ENCODE results near the gene FMN2.
A peak's percentile ranks its signal among the peaks of the same experiment; 100 is the strongest.

The FMN2 gene

GRCh38 chr1:240515505-240515904 is 423.8 kb downstream of the FMN2 start (continued):
- TF ChIP-seq ZNF530 (tag by site-specific recombination; IDR thresholded peaks at IDR 0.05; ENCODE audit: low read depth), result no peak
- no peak for TF ChIP-seq ELK4 (IDR thresholded peaks at IDR 0.05; ENCODE audit: borderline replicate concordance, low read depth, low read length)
- TF ChIP-seq MYNN (tag by site-specific recombination; IDR thresholded peaks at IDR 0.05; ENCODE audit: borderline replicate concordance), result peak; percentile 46; the same call in 1 of the 2 replicates
- peak; percentile 96 for TF ChIP-seq TCF7L2 (IDR thresholded peaks at IDR 0.05; ENCODE audit: borderline replicate concordance, low read depth, low read length)
- peak; percentile 19; the same call in 1 of the 2 replicates for TF ChIP-seq IKZF3 (tag by site-specific recombination; IDR thresholded peaks at IDR 0.05)
- no peak for TF ChIP-seq ZBTB48 (tag by site-specific recombination; IDR thresholded peaks at IDR 0.05)
- TF ChIP-seq ZFP37 (tag by site-specific recombination; IDR thresholded peaks at IDR 0.05), result no peak

- H3K27ac ChIP-seq (ENCODE audit: extremely low read depth, low read depth, low read length), result no peak overlapping the region; the same call in 1 of the 2 replicates
- CTCF ChIA-PET, result interaction anchor here (0.7 kb wide), 1 partner anchor 490 kb away, joined by 12 read pairs; no protein-coding TSS in a partner anchor
- H3K4me3 ChIP-seq (ENCODE audit: low read depth, low read length), result no peak overlapping the region
- peak; percentile 53; the same call in 1 of the 2 replicates for TF ChIP-seq ZNF121 (tag by site-specific recombination; IDR thresholded peaks at IDR 0.05)
- no peak for TF ChIP-seq HOXA7 (CRISPR knock-in tag; IDR thresholded peaks at IDR 0.05; ENCODE audit: borderline replicate concordance)
- H3K4me1 ChIP-seq (ENCODE audit: control insufficient read depth, insufficient read depth, low read length), result peaks cover 18% of the 10 kb centered on the region
- POLR2A ChIA-PET, result no interaction called here
- H3K36me3 ChIP-seq (ENCODE audit: control insufficient read depth in 2 of 2, insufficient read depth in 1 of 2, low read length in 2 of 2), result no peaks in the 10 kb centered on the region
- no peaks in the 10 kb centered on the region for H3K9me3 ChIP-seq (ENCODE audit: control insufficient read depth, insufficient read depth, low read depth, low read length)
Observed at GRCh38 chr1:240516069-240516468, 424.4 kb downstream of the FMN2 start.

DNA sequence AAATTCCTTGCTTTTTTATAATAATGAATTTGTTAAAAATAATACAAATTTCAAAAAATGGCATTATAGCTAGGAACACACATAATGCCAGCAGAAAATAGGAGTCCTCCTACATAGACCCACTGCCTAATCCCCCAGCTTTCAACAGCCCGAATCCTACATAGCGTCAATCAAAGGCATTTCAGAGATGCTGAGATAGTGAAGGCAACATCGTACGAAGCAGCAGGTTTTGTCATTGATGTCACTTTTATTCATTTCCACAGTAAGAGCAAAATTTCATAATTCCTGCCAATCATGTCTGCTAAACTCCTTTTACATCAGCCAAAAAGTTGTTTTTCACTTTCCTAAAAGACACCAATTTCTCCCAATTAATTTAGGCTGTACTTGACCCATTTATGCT is 426.2 kb downstream of the FMN2 start:
- TF ChIP-seq ZIC2 (tag by site-specific recombination; IDR thresholded peaks at IDR 0.05), result no peak
- TF ChIP-seq ZNF548 (tag by site-specific recombination; IDR thresholded peaks at IDR 0.05), result no peak
- TF ChIP-seq ZNF341 (tag by site-specific recombination; IDR thresholded peaks at IDR 0.05; ENCODE audit: low read depth), result no peak
- TF ChIP-seq ZNF391 (tag by site-specific recombination; IDR thresholded peaks at IDR 0.05; ENCODE audit: borderline replicate concordance, low read depth), result no peak
- TF ChIP-seq ZNF529 (tag by site-specific recombination; IDR thresholded peaks at IDR 0.05; ENCODE audit: insufficient replicate concordance), result no peak
- no peak for TF ChIP-seq ZNF555 (tag by site-specific recombination; conservative IDR thresholded peaks at IDR 0.05)
- TF ChIP-seq ZNF366 (tag by site-specific recombination; conservative IDR thresholded peaks at IDR 0.05), result no peak
- TF ChIP-seq ZNF670 (tag by site-specific recombination; IDR thresholded peaks at IDR 0.05; ENCODE audit: low read depth), result no peak
- TF ChIP-seq, protein P1, sequence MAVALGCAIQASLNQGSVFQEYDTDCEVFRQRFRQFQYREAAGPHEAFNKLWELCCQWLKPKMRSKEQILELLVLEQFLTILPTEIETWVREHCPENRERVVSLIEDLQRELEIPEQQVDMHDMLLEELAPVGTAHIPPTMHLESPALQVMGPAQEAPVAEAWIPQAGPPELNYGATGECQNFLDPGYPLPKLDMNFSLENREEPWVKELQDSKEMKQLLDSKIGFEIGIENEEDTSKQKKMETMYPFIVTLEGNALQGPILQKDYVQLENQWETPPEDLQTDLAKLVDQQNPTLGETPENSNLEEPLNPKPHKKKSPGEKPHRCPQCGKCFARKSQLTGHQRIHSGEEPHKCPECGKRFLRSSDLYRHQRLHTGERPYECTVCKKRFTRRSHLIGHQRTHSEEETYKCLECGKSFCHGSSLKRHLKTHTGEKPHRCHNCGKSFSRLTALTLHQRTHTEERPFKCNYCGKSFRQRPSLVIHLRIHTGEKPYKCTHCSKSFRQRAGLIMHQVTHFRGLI (tag by site-specific recombination; IDR thresholded peaks at IDR 0.05), result no peak
- TF ChIP-seq ZNF404 (tag by site-specific recombination; IDR thresholded peaks at IDR 0.05), result no peak
- no peak for TF ChIP-seq ZNF830 (tag by site-specific recombination; IDR thresholded peaks at IDR 0.05; ENCODE audit: low read depth)
- TF ChIP-seq ZNF596 (tag by site-specific recombination; IDR thresholded peaks at IDR 0.05), result no peak
- no peak for TF ChIP-seq ZNF335 (tag by site-specific recombination; conservative IDR thresholded peaks at IDR 0.05)
- no peak for TF ChIP-seq ZNF747 (tag by site-specific recombination; IDR thresholded peaks at IDR 0.05)
- TF ChIP-seq ZNF677 (tag by site-specific recombination; IDR thresholded peaks at IDR 0.05), result no peak
- ChIA-PET POLR2A (no interaction called here), CTCF (interaction anchor here (0.6 kb wide), 1 partner anchor 753 kb away, joined by 3 read pairs; no protein-coding TSS in a partner anchor)
- Histone ChIP-seq H3K36me3 (ENCODE audit: control insufficient read depth in 2 of 2, insufficient read depth in 1 of 2, low read length in 2 of 2) (no peaks in the 10 kb centered on the region), H3K4me3 (ENCODE audit: low read depth, low read length) (no peak overlapping the region), H3K27ac (ENCODE audit: extremely low read depth, low read depth, low read length) (no peak overlapping the region), H3K4me1 (ENCODE audit: control insufficient read depth, insufficient read depth, low read length) (peaks cover 26% of the 10 kb centered on the region), H3K9me3 (ENCODE audit: control insufficient read depth, insufficient read depth, low read depth, low read length) (no peaks in the 10 kb centered on the region)
